ENCODE data around the gene DHRS7B.

DNA sequence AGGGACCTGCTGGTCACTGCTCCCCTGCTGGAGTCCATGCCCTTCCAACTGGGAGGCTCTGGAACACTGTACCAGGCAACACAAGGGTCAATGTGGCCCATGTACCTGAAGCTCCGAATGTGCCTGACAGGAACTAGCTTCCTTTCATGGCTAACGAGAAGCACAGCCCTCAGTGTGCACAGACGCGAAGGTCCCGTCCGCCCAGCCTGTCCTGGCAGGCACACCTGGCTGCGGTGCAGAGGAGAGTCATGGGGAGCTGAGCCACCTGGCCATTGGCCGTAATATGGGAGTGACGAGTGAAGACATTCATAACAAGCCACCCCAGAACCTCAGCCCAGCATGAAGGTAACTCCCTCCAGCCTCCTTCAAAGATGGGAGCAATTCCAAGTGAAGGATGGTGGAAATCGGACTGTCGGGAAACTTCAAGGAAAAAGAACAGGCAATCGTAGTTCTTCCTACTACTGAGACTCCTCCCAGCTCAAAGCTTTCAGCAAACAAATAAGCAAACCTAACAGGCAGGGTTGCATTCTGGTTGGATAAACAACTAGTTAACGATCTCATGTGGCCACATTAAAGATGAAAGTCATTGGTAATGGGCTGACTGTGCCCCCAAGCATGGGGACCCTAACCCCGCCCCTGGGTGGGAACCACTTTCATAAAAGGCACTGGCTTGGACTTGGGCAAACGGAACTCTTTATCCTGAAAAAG, 74.0 kb downstream of the DHRS7B start:
- TF ChIP-seq, protein P1, sequence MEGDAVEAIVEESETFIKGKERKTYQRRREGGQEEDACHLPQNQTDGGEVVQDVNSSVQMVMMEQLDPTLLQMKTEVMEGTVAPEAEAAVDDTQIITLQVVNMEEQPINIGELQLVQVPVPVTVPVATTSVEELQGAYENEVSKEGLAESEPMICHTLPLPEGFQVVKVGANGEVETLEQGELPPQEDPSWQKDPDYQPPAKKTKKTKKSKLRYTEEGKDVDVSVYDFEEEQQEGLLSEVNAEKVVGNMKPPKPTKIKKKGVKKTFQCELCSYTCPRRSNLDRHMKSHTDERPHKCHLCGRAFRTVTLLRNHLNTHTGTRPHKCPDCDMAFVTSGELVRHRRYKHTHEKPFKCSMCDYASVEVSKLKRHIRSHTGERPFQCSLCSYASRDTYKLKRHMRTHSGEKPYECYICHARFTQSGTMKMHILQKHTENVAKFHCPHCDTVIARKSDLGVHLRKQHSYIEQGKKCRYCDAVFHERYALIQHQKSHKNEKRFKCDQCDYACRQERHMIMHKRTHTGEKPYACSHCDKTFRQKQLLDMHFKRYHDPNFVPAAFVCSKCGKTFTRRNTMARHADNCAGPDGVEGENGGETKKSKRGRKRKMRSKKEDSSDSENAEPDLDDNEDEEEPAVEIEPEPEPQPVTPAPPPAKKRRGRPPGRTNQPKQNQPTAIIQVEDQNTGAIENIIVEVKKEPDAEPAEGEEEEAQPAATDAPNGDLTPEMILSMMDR (conservative IDR thresholded peaks at IDR 0.05; ENCODE audit: low read depth, low read length), result no peak
- TF ChIP-seq EZH2 (IDR thresholded peaks at IDR 0.05; ENCODE audit: low read length, unreplicated experiment), result no peak
- no peak for TF ChIP-seq EZH2phosphoT487 (IDR thresholded peaks at IDR 0.05; ENCODE audit: borderline replicate concordance, low read length)

All from PC-3 (cell line).